GM23338 (cell line): ENCODE measurements around the gene GLMP. TPM values are rescaled to one million over a fixed set of nuclear protein-coding genes. Genes with fewer than 3 reads are reported as not detected.

ENCODE experiments used
- ATAC-seq: fragments of 200-7000 bp; cut with Tn5 transposase; 3 replicates; pipeline ENCODE4 v1.9.1; 2020
- DNase-seq: peaks from one replicate; pipeline ENCODE4 v3.0.0-alpha.2; 2015; ENCODE audit warnings: low spot score
- H2AFZ ChIP-seq: fragments of 200-600 bp; sonication (generic); 2 replicates; pipeline ENCODE4 v1.8.0; 2016; ENCODE audit warnings: antibody characterized with exemption, mild to moderate bottlenecking, moderate library complexity
- H3F3A ChIP-seq: fragments of 200-600 bp; sonication (generic); replicated peaks from 2 replicates; pipeline ENCODE4 v1.8.0; 2017; ENCODE audit warnings: antibody characterized with exemption, mixed run types, low read depth
- H3K27ac ChIP-seq: fragments of 200-600 bp; sonication (generic); 2 replicates; pipeline ENCODE4 v1.6.1; 2016; ENCODE audit warnings: low read depth
- H3K27me3 ChIP-seq: fragments of 200-600 bp; sonication (generic); 2 replicates; pipeline ENCODE4 v1.8.0; 2016; ENCODE audit warnings: mild to moderate bottlenecking, mixed run types, moderate library complexity; ENCODE audit not compliant: insufficient read depth
- H3K36me3 ChIP-seq: fragments of 200-600 bp; sonication (generic); 2 replicates; pipeline ENCODE4 v1.8.0; 2016; ENCODE audit warnings: mild to moderate bottlenecking; ENCODE audit not compliant: insufficient read depth
- H3K4me1 ChIP-seq: fragments of 200-600 bp; sonication (generic); 2 replicates; pipeline ENCODE4 v1.8.0; 2016; ENCODE audit warnings: mild to moderate bottlenecking, moderate library complexity; ENCODE audit not compliant: insufficient read depth
- H3K4me2 ChIP-seq: fragments of 200-600 bp; sonication (generic); 2 replicates; pipeline ENCODE4 v1.7.1; 2017; ENCODE audit warnings: mixed run types
- H3K4me3 ChIP-seq: fragments of 200-600 bp; sonication (generic); 2 replicates; pipeline ENCODE4 v1.6.1; 2016; ENCODE audit warnings: mixed run types
- H3K79me2 ChIP-seq: fragments of 200-600 bp; sonication (generic); replicated peaks from 2 replicates; pipeline ENCODE4 v1.8.0; 2017; ENCODE audit warnings: mild to moderate bottlenecking; ENCODE audit not compliant: insufficient read depth
- H3K9me2 ChIP-seq: fragments of 200-600 bp; sonication (generic); 2 replicates; pipeline ENCODE4 v1.8.0; 2017; ENCODE audit not compliant: insufficient read depth
- H4K20me1 ChIP-seq: fragments of 200-600 bp; sonication (generic); replicated peaks from 2 replicates; pipeline ENCODE4 v1.8.0; 2017; ENCODE audit warnings: mild to moderate bottlenecking; ENCODE audit not compliant: insufficient read depth
- H3K27ac Mint-ChIP-seq: 2 replicates; pipeline ENCODE4 v1.8.0; 2020; ENCODE audit warnings: inconsistent platforms, mild to moderate bottlenecking, moderate library complexity, mixed read lengths
- H3K27me3 Mint-ChIP-seq: 3 replicates; pipeline ENCODE4 v1.8.0; 2022; ENCODE audit warnings: low read depth, mild to moderate bottlenecking, moderate library complexity, mixed read lengths, inconsistent platforms; ENCODE audit not compliant: insufficient read depth, poor library complexity
- H3K36me3 Mint-ChIP-seq: 3 replicates; pipeline ENCODE4 v1.8.0; 2021; ENCODE audit warnings: low read depth, mild to moderate bottlenecking, inconsistent platforms, moderate library complexity, mixed read lengths
- H3K4me1 Mint-ChIP-seq: 3 replicates; pipeline ENCODE4 v1.8.0; 2020; ENCODE audit warnings: mild to moderate bottlenecking, inconsistent platforms, mixed read lengths
- H3K4me3 Mint-ChIP-seq: 3 replicates; pipeline ENCODE4 v1.8.0; 2021; ENCODE audit warnings: moderate library complexity, mild to moderate bottlenecking, inconsistent platforms, mixed read lengths
- H3K9me3 Mint-ChIP-seq: 3 replicates; pipeline ENCODE4 v1.8.0; 2020; ENCODE audit warnings: moderate library complexity, mild to moderate bottlenecking, inconsistent platforms, mixed read lengths
- CREB1 ChIP-seq: fragments of 250-450 bp; sonication (Bioruptor Pico); IDR thresholded peaks from 2 replicates; pipeline ENCODE4 v1.5.0; 2020; ENCODE audit warnings: low read depth, mild to moderate bottlenecking, moderate library complexity
- ETS1 ChIP-seq: IDR thresholded peaks from 2 replicates; pipeline ENCODE4 v1.6.1; 2016; ENCODE audit warnings: antibody characterized with exemption
- EZH2 ChIP-seq: fragments of 200-600 bp; sonication (generic); IDR thresholded peaks from one replicate; pipeline ENCODE4 v1.8.0; 2017; ENCODE audit warnings: antibody characterized with exemption, mild to moderate bottlenecking, low read depth; ENCODE audit not compliant: unreplicated experiment
- EZH2phosphoT487 ChIP-seq: fragments of 200-600 bp; sonication (generic); IDR thresholded peaks from one replicate; pipeline ENCODE4 v1.8.1; 2018; ENCODE audit warnings: antibody characterized with exemption; ENCODE audit not compliant: unreplicated experiment
- JUNB ChIP-seq: IDR thresholded peaks from one replicate; pipeline ENCODE4 v1.6.1; 2016; ENCODE audit warnings: antibody characterized with exemption; ENCODE audit not compliant: unreplicated experiment
- NANOG ChIP-seq: IDR thresholded peaks from 2 replicates; pipeline ENCODE4 v1.6.1; 2016; ENCODE audit warnings: antibody characterized with exemption, borderline replicate concordance
- POLR2AphosphoS5 ChIP-seq: IDR thresholded peaks from 2 replicates; pipeline ENCODE4 v1.6.1; 2016; ENCODE audit warnings: antibody characterized with exemption, low read depth
- REST ChIP-seq: IDR thresholded peaks from one replicate; pipeline ENCODE4 v1.6.1; 2018; ENCODE audit warnings: antibody characterized with exemption; ENCODE audit not compliant: unreplicated experiment
- STAT1 ChIP-seq: IDR thresholded peaks from one replicate; pipeline ENCODE4 v1.6.1; 2016; ENCODE audit warnings: antibody characterized with exemption; ENCODE audit not compliant: unreplicated experiment
- ZNF114 ChIP-seq: fragments of 250-450 bp; sonication (Bioruptor Pico); IDR thresholded peaks from 2 replicates; pipeline ENCODE4 v1.5.0; 2020; ENCODE audit warnings: mild to moderate bottlenecking, moderate library complexity
- ZNF331 ChIP-seq: fragments of 250-450 bp; sonication (Bioruptor Pico); IDR thresholded peaks from 2 replicates; pipeline ENCODE4 v1.5.0; 2020; ENCODE audit warnings: low read depth, mild to moderate bottlenecking, moderate library complexity
- polyA plus RNA-seq: library from polyadenylated mRNA; unstranded; fragments of >200 nt; fragmentation: Nextera tagmentation; extraction: Ambion mirVana; gene quantifications from 2 replicates; pipeline ENCODE4 v1.2.1, GENCODE V29; 2016
- total RNA-seq: library from RNA; depleted of rRNA; stranded (reverse); fragments of >200 nt; shearing (Covaris generic); gene quantifications from 2 replicates; pipeline ENCODE4 v1.2.3, GENCODE V29; 2014
- TF ChIP-seq, protein P1 (sequence below): fragments of 250-450 bp; sonication (Bioruptor Pico); IDR thresholded peaks from 2 replicates; pipeline ENCODE4 v1.5.0; 2020; ENCODE audit warnings: mild to moderate bottlenecking, moderate library complexity

The GLMP gene
- total and polyA plus RNA-seq, 2 experiments from 2014 or later, result 33.6 to 41.9 TPM

GRCh38 chr1:156289857-156290256, 5.6 kb downstream of the GLMP start (continued):
- TF ChIP-seq JUNB, result no peak
- TF ChIP-seq ZNF331 (CRISPR knock-in tag), result no peak
- no peak for TF ChIP-seq ETS1
- TF ChIP-seq POLR2AphosphoS5, result no peak
- no peak for TF ChIP-seq STAT1
- no peak for TF ChIP-seq EZH2phosphoT487

- Histone ChIP-seq H3K4me2 (no peak overlapping the region), H4K20me1 (peaks cover 7% of the 10 kb centered on the region)
- no peak for ATAC-seq
- no peak for TF ChIP-seq JUNB
- no peak for TF ChIP-seq ZNF331 (CRISPR knock-in tag)
- TF ChIP-seq EZH2phosphoT487, result no peak
- TF ChIP-seq POLR2AphosphoS5, result no peak
- TF ChIP-seq STAT1, result no peak
- no peak for TF ChIP-seq CREB1 (CRISPR knock-in tag)
- no peak for TF ChIP-seq NANOG
- no peak for TF ChIP-seq REST
- no peak for TF ChIP-seq ETS1
- no peak for TF ChIP-seq EZH2
- TF ChIP-seq ZNF114 (CRISPR knock-in tag), result no peak
- TF ChIP-seq, protein P1, sequence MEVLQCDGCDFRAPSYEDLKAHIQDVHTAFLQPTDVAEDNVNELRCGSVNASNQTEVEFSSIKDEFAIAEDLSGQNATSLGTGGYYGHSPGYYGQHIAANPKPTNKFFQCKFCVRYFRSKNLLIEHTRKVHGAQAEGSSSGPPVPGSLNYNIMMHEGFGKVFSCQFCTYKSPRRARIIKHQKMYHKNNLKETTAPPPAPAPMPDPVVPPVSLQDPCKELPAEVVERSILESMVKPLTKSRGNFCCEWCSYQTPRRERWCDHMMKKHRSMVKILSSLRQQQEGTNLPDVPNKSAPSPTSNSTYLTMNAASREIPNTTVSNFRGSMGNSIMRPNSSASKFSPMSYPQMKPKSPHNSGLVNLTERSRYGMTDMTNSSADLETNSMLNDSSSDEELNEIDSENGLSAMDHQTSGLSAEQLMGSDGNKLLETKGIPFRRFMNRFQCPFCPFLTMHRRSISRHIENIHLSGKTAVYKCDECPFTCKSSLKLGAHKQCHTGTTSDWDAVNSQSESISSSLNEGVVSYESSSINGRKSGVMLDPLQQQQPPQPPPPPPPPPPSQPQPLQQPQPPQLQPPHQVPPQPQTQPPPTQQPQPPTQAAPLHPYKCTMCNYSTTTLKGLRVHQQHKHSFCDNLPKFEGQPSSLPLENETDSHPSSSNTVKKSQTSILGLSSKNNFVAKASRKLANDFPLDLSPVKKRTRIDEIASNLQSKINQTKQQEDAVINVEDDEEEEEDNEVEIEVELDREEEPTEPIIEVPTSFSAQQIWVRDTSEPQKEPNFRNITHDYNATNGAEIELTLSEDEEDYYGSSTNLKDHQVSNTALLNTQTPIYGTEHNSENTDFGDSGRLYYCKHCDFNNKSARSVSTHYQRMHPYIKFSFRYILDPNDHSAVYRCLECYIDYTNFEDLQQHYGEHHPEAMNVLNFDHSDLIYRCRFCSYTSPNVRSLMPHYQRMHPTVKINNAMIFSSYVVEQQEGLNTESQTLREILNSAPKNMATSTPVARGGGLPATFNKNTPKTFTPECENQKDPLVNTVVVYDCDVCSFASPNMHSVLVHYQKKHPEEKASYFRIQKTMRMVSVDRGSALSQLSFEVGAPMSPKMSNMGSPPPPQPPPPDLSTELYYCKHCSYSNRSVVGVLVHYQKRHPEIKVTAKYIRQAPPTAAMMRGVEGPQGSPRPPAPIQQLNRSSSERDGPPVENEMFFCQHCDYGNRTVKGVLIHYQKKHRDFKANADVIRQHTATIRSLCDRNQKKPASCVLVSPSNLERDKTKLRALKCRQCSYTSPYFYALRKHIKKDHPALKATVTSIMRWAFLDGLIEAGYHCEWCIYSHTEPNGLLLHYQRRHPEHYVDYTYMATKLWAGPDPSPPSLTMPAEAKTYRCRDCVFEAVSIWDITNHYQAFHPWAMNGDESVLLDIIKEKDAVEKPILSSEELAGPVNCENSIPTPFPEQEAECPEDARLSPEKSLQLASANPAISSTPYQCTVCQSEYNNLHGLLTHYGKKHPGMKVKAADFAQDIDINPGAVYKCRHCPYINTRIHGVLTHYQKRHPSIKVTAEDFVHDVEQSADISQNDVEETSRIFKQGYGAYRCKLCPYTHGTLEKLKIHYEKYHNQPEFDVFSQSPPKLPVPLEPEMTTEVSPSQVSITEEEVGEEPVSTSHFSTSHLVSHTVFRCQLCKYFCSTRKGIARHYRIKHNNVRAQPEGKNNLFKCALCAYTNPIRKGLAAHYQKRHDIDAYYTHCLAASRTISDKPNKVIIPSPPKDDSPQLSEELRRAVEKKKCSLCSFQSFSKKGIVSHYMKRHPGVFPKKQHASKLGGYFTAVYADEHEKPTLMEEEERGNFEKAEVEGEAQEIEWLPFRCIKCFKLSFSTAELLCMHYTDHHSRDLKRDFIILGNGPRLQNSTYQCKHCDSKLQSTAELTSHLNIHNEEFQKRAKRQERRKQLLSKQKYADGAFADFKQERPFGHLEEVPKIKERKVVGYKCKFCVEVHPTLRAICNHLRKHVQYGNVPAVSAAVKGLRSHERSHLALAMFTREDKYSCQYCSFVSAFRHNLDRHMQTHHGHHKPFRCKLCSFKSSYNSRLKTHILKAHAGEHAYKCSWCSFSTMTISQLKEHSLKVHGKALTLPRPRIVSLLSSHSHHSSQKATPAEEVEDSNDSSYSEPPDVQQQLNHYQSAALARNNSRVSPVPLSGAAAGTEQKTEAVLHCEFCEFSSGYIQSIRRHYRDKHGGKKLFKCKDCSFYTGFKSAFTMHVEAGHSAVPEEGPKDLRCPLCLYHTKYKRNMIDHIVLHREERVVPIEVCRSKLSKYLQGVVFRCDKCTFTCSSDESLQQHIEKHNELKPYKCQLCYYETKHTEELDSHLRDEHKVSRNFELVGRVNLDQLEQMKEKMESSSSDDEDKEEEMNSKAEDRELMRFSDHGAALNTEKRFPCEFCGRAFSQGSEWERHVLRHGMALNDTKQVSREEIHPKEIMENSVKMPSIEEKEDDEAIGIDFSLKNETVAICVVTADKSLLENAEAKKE (CRISPR knock-in tag), result no peak
These were observed 9.4 kb downstream of the GLMP start for GRCh38 chr1:156286061-156286460.

More at GRCh38 chr1:156286061-156286460, 9.4 kb downstream of the GLMP start:
- peaks cover 17% of the 10 kb centered on the region for H3K4me1 Mint-ChIP-seq
- Histone ChIP-seq H2AFZ (no peak overlapping the region), H3F3A (peaks cover 11% of the 10 kb centered on the region), H3K79me2 (peaks cover 12% of the 10 kb centered on the region), H3K36me3 (no peaks in the 10 kb centered on the region), H3K27me3 (no peaks in the 10 kb centered on the region), H3K27ac (no peak overlapping the region), H3K9me2 (no peaks in the 10 kb centered on the region), H3K4me1 (peaks cover 16% of the 10 kb centered on the region), H3K4me3 (no peak overlapping the region)
- H3K27ac Mint-ChIP-seq, result no peak overlapping the region
- H3K9me3 Mint-ChIP-seq, result no peaks in the 10 kb centered on the region
- no peak for DNase-seq
- peaks cover 14% of the 10 kb centered on the region for H3K27me3 Mint-ChIP-seq
- H3K4me3 Mint-ChIP-seq, result no peak overlapping the region
- no peaks in the 10 kb centered on the region; the same call in 1 of the 3 replicates for H3K36me3 Mint-ChIP-seq
